Muscle of leg (tissue), 11 donors: ENCODE measurements around the gene CCNQ. TPM values are rescaled to one million over a fixed set of nuclear protein-coding genes. Genes with fewer than 3 reads are reported as not detected.

Source experiments
- DNase-seq: peaks from one replicate; pipeline ENCODE4 v3.0.0; 2013
- H3K27ac ChIP-seq: one replicate; pipeline ENCODE4 v1.5.1; 2013; ENCODE audit warnings: mild to moderate bottlenecking, low read length, control low read depth
- H3K27me3 ChIP-seq: one replicate; pipeline ENCODE4 v1.6.1; 2013; ENCODE audit warnings: low read length; ENCODE audit not compliant: control insufficient read depth, insufficient read depth
- H3K36me3 ChIP-seq: one replicate; pipeline ENCODE4 v1.6.1; 2013; ENCODE audit warnings: low read length; ENCODE audit not compliant: control insufficient read depth, insufficient read depth
- H3K4me1 ChIP-seq: one replicate; pipeline ENCODE4 v1.6.1; 2013; ENCODE audit warnings: low read length; ENCODE audit not compliant: control insufficient read depth, insufficient read depth
- H3K4me3 ChIP-seq: one replicate; pipeline ENCODE4 v1.5.1; 2013; ENCODE audit warnings: low read length, control low read depth
- H3K9me3 ChIP-seq: replicated peaks from 2 replicates; pipeline ENCODE4 v1.6.1; 2013; ENCODE audit warnings: low read depth, low read length; ENCODE audit not compliant: control insufficient read depth
- WGBS: methylation state at CpG from one replicate; pipeline ENCODE4 v1.1.5; 2013; ENCODE audit warnings: missing lambda C conversion rate; ENCODE audit not compliant: insufficient coverage; 5-methylcytosine and 5-hydroxymethylcytosine counted together
- polyA plus RNA-seq, 8 donors: library from polyadenylated mRNA; unstranded; fragments of 120-200 nt; gene quantifications; one replicate each; pipeline versions ENCODE4 v1.2.1 to v1.2.3, GENCODE V29; 2013; ENCODE audit warnings: inconsistent platforms in 1 of 8, low replicate concordance in 1 of 8; ENCODE audit not compliant: insufficient read length in 8 of 8, insufficient read depth in 1 of 8
- total RNA-seq: library from RNA; stranded (reverse); fragments of 120-200 nt; gene quantifications from one replicate; pipeline ENCODE4 v1.2.4, GENCODE V29; 2013

The CCNQ gene
- total and polyA plus RNA-seq, 9 donors, result 11.7 to 15.9 (median 13.3) TPM

DNA sequence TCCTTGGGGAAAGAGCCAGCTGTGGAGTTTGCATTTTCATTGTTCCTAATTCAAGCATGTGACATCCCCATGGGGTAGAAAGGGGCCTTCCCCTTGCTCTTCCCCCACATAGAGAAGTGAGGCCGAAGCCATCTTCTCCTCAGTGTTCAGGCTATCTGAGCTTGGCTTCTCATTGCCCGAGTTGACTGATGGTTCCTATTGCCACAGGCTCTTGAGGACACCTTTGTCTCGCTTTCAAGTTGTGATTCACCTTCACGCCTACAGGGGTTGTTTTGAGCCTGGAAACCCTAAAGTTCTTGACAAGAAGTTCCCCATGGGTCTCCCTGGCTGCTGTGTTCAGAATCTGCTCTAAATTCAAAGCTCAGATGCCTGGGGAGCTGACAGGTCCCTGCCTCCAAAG is 25.0 kb downstream of the CCNQ start:
- H3K4me3 ChIP-seq, result no peak overlapping the region
- 49% methylated on average over 4 of the region's 4 CpGs for WGBS
- peaks cover 6% of the 10 kb centered on the region for H3K27me3 ChIP-seq
- no peaks in the 10 kb centered on the region for H3K36me3 ChIP-seq
- H3K4me1 ChIP-seq, result peaks cover 29% of the 10 kb centered on the region
- DNase-seq, result peak; percentile 24
- no peaks in the 10 kb centered on the region for H3K9me3 ChIP-seq
- no peak overlapping the region for H3K27ac ChIP-seq

DNA sequence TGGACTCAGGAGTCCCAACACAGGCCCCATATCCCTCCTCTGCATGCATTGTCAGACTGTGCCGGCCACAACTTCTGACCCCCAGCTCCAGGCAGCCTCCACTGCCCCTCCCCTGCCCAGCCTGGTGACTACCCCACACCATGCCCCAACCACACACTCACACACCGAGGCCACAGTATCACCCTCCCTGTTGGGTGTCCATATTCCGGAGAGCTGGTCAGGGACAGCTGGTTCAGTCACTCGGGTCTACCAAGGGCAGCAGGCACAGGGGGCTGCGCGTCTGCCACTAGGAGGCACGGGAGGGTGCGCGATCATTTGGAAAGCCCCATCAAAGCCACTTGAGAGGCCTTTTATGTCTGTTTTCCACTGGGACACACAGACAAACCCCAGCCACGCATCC is 26.3 kb downstream of the CCNQ start:
- H3K27me3 ChIP-seq, result peaks cover 9% of the 10 kb centered on the region
- DNase-seq, result no peak
- no peak overlapping the region for H3K27ac ChIP-seq
- 88% methylated on average over 10 of the region's 10 CpGs for WGBS
- H3K4me3 ChIP-seq, result no peak overlapping the region
- peaks cover 21% of the 10 kb centered on the region for H3K4me1 ChIP-seq
- no peaks in the 10 kb centered on the region for H3K9me3 ChIP-seq
- no peaks in the 10 kb centered on the region for H3K36me3 ChIP-seq

DNA sequence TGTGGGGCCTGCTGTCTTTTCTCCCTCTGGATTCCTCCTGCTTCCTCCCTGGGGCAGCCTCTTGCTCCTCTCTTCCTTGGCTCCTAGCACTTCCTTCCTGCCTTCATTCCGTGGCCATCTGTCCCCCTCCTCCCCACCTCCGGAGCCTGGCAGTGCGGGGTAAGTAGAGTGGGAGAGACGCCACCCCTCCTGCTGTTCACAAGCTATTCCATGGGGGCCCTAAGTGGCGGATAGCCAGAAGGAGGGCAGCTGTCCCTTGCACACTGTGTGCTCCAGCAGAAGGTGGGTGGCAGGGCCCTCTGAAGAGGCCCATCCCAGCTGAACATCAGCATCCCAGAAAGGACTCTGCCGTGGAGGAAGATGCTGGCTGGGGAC is 27.4 kb downstream of the CCNQ start:
- Histone ChIP-seq H3K9me3 (no peaks in the 10 kb centered on the region), H3K4me1 (peaks cover 11% of the 10 kb centered on the region), H3K27ac (no peak overlapping the region), H3K4me3 (no peak overlapping the region), H3K36me3 (no peaks in the 10 kb centered on the region), H3K27me3 (peaks cover 9% of the 10 kb centered on the region)
- DNase-seq, result no peak
- 40% methylated on average over 1 of the region's 6 CpGs for WGBS

DNA sequence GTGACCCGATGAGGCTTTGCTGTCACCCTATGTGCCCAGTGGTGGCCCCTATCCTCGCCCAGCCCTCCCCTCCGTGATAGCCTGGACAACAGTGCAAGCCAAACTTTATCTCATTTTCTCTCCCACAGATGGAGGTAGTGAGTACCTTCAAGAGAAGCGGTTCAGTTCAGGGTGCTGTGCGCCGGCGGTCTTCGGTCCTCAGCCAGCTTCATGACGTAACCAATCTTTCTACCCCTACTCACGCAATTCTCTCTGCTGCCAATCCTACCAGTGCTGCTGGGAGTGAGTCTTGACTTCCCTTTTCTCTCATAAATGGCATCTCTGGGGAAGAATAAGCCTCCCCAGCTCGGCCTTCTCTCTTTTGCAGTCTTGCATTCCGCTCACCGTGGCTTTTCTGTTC is 29.5 kb downstream of the CCNQ start:
- Histone ChIP-seq H3K9me3 (no peaks in the 10 kb centered on the region), H3K4me1 (peaks cover 6% of the 10 kb centered on the region), H3K4me3 (no peak overlapping the region), H3K27me3 (peaks cover 9% of the 10 kb centered on the region), H3K27ac (no peak overlapping the region), H3K36me3 (no peaks in the 10 kb centered on the region)
- WGBS, result 84% methylated on average over 13 of the region's 13 CpGs
- no peak for DNase-seq

DNA sequence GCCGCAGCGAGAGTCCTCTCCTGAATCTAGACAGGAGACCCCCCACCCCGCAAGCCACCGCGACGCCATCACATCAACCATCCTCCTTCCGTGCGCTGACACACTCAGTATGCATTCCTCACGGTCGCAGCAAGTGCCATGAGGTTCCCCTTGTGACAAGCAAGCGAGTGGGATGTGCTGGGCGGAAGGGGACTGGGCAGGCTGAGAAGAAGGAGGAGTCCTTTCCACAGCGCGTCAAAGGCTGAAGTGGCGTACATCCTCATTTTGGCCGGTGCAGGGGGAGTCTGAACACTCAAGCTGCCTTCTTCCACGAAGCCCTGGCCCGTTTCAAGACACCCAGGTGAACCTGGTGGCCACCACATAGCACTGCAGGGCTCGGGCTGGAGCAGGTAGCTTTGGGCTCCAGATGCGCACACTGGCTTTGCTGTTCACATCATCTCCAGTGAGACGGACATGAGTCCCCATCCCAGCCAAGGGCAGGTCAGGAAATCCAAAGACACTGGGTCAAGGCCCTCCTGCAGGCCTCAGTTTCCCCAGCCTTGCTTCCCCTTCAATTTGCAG is 30.4 kb downstream of the CCNQ start:
- no peaks in the 10 kb centered on the region for H3K9me3 ChIP-seq
- no peak overlapping the region for H3K27ac ChIP-seq
- peaks cover 9% of the 10 kb centered on the region for H3K27me3 ChIP-seq
- H3K36me3 ChIP-seq, result no peaks in the 10 kb centered on the region
- WGBS, result 63% methylated on average over 14 of the region's 21 CpGs
- no peak for DNase-seq
- peaks cover 5% of the 10 kb centered on the region for H3K4me1 ChIP-seq
- no peak overlapping the region for H3K4me3 ChIP-seq

DNA sequence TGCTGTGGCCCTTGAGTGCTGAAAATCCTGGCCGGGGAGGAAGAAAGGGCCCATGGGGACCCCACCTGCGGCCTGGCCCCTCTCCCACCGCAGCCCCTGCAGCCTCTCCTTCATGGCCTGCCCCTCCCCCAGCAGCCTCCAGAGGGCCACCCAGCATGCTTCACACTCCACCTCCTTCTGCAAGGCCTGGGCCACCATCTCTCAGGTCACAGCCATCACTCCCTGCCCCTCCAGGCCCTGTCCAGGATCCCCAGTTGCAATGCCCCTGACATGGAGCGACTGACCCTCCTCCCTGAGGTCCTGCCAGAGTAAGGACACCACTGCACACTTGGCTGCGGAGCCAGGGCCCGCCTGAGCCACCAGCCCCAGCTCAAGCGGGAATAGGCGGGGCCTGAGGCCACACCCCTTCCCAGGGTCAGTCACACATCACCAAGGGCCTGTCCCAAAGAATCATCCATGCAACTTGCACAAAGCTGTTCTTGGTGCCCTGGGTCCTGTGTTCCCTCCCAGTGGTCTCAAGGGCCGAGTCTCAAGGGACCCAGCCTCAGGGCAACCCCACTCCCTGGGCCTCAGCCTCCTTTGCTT is 32.9 kb downstream of the CCNQ start:
- Histone ChIP-seq H3K4me1 (peaks cover 2% of the 10 kb centered on the region), H3K27ac (no peak overlapping the region), H3K4me3 (no peak overlapping the region), H3K36me3 (no peaks in the 10 kb centered on the region), H3K9me3 (no peaks in the 10 kb centered on the region), H3K27me3 (peaks cover 13% of the 10 kb centered on the region)
- no peak for DNase-seq
- WGBS, result 66% methylated on average over 6 of the region's 9 CpGs

DNA sequence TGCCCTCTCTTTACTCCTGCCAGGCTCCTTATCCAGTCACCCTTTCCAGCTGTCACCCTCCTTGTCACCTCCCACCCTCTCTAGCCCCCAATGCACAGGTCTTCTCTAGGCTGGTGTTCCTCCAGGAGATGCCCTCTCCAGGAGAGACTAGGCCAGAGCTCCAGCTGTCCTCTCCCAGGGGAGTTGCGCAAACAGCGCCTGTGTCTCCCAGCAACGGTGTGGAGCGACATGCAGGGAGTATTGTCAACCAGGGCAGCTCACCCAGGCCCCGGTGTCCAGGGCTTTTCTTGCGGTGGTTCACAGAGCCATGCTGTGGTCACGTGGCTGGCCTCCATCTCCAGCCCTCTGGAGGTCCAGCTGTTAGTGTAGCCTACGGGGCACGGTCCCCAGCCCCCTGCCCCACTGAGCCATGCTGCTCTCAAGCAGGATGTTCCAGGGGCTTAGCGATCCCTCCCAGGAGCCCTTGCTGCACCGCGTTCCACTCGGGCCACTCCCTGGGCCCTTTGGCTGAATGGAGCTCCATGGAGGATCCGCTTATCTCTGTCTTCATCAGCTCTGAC is 34.8 kb downstream of the CCNQ start:
- peak; percentile 22 for DNase-seq

DNA sequence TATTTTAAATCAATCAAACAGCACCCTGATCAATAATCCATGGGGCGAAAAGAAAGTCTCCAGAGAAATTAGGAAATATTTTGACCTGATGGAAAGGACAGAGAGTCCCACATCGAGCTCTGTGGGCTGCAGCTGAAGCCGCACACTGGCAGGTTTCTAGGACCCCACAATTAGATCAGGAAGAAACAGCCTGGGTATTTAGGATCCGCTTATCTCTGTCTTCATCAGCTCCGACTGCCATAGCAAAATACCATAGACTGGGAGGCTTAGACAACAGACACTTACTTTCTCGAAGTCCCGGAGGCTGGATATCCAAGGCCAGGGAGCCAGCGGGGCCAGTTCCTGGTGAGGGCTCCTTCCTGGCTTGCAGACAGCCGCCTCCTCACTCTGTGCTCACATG is 36.4 kb downstream of the CCNQ start:
- WGBS, result 91% methylated on average over 6 of the region's 9 CpGs
- Histone ChIP-seq H3K36me3 (no peaks in the 10 kb centered on the region), H3K27ac (no peak overlapping the region), H3K27me3 (peaks cover 7% of the 10 kb centered on the region), H3K4me3 (no peak overlapping the region), H3K9me3 (no peaks in the 10 kb centered on the region), H3K4me1 (no peaks in the 10 kb centered on the region)
- DNase-seq, result no peak

More for the DNA sequence above, 34.8 kb downstream of the CCNQ start:
- Histone ChIP-seq H3K9me3 (no peaks in the 10 kb centered on the region), H3K27me3 (peaks cover 8% of the 10 kb centered on the region), H3K4me1 (no peaks in the 10 kb centered on the region), H3K36me3 (no peaks in the 10 kb centered on the region), H3K27ac (no peak overlapping the region), H3K4me3 (no peak overlapping the region)
- WGBS, result 77% methylated on average over 14 of the region's 14 CpGs

DNA sequence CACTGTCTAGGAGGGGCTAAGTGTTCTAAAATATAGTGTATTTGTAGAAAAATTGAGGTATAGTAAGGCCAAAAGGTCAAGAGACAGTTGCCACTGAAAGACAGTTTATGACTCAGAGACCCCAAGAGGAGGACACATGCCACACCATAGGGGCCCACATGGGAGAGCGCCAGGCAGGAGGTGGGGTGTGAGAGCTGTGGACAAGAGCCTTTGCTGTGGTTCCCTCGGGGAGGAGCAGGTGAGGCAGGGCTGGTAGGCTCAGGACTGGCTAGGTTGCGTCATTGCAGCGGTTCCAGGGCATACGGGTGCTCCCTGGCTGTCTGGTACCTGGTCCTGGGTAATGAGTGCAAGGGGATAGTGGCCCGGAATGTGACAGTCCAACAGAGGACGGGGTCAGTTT is 37.6 kb downstream of the CCNQ start:
- Histone ChIP-seq H3K27me3 (peaks cover 9% of the 10 kb centered on the region), H3K27ac (no peak overlapping the region), H3K4me1 (no peaks in the 10 kb centered on the region), H3K36me3 (no peaks in the 10 kb centered on the region), H3K4me3 (no peak overlapping the region), H3K9me3 (no peaks in the 10 kb centered on the region)
- WGBS, result 77% methylated on average over 7 of the region's 7 CpGs
- DNase-seq, result no peak

DNA sequence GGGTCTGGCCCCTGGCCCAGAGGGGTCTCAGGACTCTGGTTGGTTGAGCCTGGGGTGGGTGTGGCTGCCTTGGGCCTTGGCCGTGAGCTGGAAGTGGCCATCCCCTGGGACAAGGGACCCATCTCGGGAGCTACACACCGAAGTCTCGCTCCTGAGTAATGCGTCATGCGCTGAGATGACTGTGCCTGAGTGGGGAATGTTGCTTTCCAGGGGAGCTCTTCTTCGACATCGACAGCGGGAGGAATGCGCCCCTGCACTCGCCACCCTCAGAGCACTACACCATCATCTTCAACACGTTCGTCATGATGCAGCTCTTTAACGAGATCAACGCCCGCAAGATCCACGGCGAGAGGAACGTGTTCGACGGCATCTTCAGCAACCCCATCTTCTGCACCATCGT is 38.5 kb downstream of the CCNQ start:
- WGBS, result 91% methylated on average over 7 of the region's 22 CpGs

More for the DNA sequence above, 38.5 kb downstream of the CCNQ start:
- H3K36me3 ChIP-seq, result no peaks in the 10 kb centered on the region
- H3K27ac ChIP-seq, result no peak overlapping the region
- DNase-seq, result no peak
- no peaks in the 10 kb centered on the region for H3K4me1 ChIP-seq
- no peaks in the 10 kb centered on the region for H3K9me3 ChIP-seq
- H3K27me3 ChIP-seq, result peaks cover 10% of the 10 kb centered on the region
- H3K4me3 ChIP-seq, result no peak overlapping the region
